Upper lobe of right lung (tissue), 1 donor: ENCODE measurements around the gene IGLL5. TPM values are rescaled to one million over a fixed set of nuclear protein-coding genes. Genes with fewer than 3 reads are reported as not detected.
"Not testable (repeated sequence)": the region's sequence is repeated elsewhere in the genome, so short reads cannot be mapped to it uniquely, and the experiment has no call there.

Experiments used
- ATAC-seq: fragments of 200-7000 bp; cut with Tn5 transposase; one replicate; pipeline ENCODE4 v1.9.1; 2020; ENCODE audit warnings: mild to moderate bottlenecking, moderate library complexity
- DNase-seq: peaks from one replicate; pipeline ENCODE4 v3.0.0-alpha.2; 2020
- H3K27ac ChIP-seq: fragments of 200-600 bp; one replicate; pipeline ENCODE4 v1.8.0; 2022
- H3K27me3 ChIP-seq: fragments of 200-600 bp; one replicate; pipeline ENCODE4 v1.8.0; 2022; ENCODE audit warnings: mild to moderate bottlenecking
- H3K36me3 ChIP-seq: fragments of 200-600 bp; one replicate; pipeline ENCODE4 v1.8.0; 2022
- H3K4me1 ChIP-seq: fragments of 200-600 bp; one replicate; pipeline ENCODE4 v1.8.0; 2022
- H3K4me3 ChIP-seq: fragments of 200-600 bp; one replicate; pipeline ENCODE4 v1.8.0; 2022; ENCODE audit warnings: mild to moderate bottlenecking
- H3K9me3 ChIP-seq: fragments of 200-600 bp; one replicate; pipeline ENCODE4 v1.8.0; 2022
- CTCF ChIP-seq: fragments of 200-600 bp; IDR thresholded peaks from one replicate; pipeline ENCODE4 v1.8.0; 2022; ENCODE audit warnings: antibody characterized with exemption
- intact Hi-C: fragments of 100-400 bp; cut with DNase I; formaldehyde crosslinking; loops from one replicate; pipeline ENCODE4 v1.11.0; 2022
- total RNA-seq: library from RNA; stranded (reverse); fragmentation: NEBNext Ultra II Directional; extraction: Animal tissue kit (Norgen Biotek cat#: 25700); gene quantifications from one replicate; pipeline ENCODE4 v1.2.1, GENCODE V29; 2021
- donor health status: DM: no; HTN: yes; CAD: no; lungs with severe emphysema.

The IGLL5 gene
- total RNA-seq, 1 donor from 2014 or later: 12.3 TPM

GRCh38 chr22:22895776-22896445, 8.3 kb downstream of the IGLL5 start:
- Histone ChIP-seq H3K9me3 (no peaks in the 10 kb centered on the region), H3K4me3 (no peak overlapping the region), H3K36me3 (no peaks in the 10 kb centered on the region), H3K27ac (no peak overlapping the region), H3K4me1 (no peaks in the 10 kb centered on the region), H3K27me3 (peaks cover 32% of the 10 kb centered on the region)
- no peak for TF ChIP-seq CTCF
- peak; percentile 47 for DNase-seq
- intact Hi-C loops: no loop called here
- no peak for ATAC-seq

- intact Hi-C loops: no loop called here
- no peak for DNase-seq
- TF ChIP-seq CTCF: no peak
These were observed 9.0 kb downstream of the IGLL5 start for GRCh38 chr22:22896601-22897000.

GRCh38 chr22:22897091-22897490, 9.5 kb downstream of the IGLL5 start:
- Histone ChIP-seq H3K9me3 (no peaks in the 10 kb centered on the region), H3K4me1 (no peaks in the 10 kb centered on the region), H3K27ac (no peak overlapping the region), H3K36me3 (no peaks in the 10 kb centered on the region), H3K27me3 (peaks cover 29% of the 10 kb centered on the region), H3K4me3 (no peak overlapping the region)
- DNase-seq: peak; percentile 34
- intact Hi-C loops: no loop called here
- TF ChIP-seq CTCF: no peak
- ATAC-seq: no peak

More at GRCh38 chr22:22896601-22897000, 9.0 kb downstream of the IGLL5 start:
- no peak overlapping the region for H3K4me3 ChIP-seq
- H3K27me3 ChIP-seq: peaks cover 29% of the 10 kb centered on the region
- no peaks in the 10 kb centered on the region for H3K36me3 ChIP-seq
- ATAC-seq: no peak
- no peaks in the 10 kb centered on the region for H3K4me1 ChIP-seq
- H3K9me3 ChIP-seq: no peaks in the 10 kb centered on the region
- no peak overlapping the region for H3K27ac ChIP-seq

- ATAC-seq: no peak
- Histone ChIP-seq H3K4me3 (no peak overlapping the region), H3K27me3 (peaks cover 25% of the 10 kb centered on the region), H3K27ac (no peak overlapping the region), H3K9me3 (no peaks in the 10 kb centered on the region), H3K36me3 (no peaks in the 10 kb centered on the region), H3K4me1 (no peaks in the 10 kb centered on the region)
- DNase-seq: no peak
- no peak for TF ChIP-seq CTCF
- intact Hi-C loops: no loop called here
These were observed 10.3 kb downstream of the IGLL5 start for GRCh38 chr22:22897947-22898346.

GRCh38 chr22:22898411-22898950, 10.9 kb downstream of the IGLL5 start:
- intact Hi-C loops, H3K4me1 ChIP-seq, H3K9me3 ChIP-seq, ATAC-seq, H3K36me3 ChIP-seq, H3K4me3 ChIP-seq, H3K27ac ChIP-seq, DNase-seq: not testable (repeated sequence)
- peaks cover 22% of the 10 kb centered on the region for H3K27me3 ChIP-seq

- H3K36me3 ChIP-seq, H3K9me3 ChIP-seq, H3K4me1 ChIP-seq, H3K4me3 ChIP-seq, intact Hi-C loops, H3K27ac ChIP-seq, ATAC-seq: not testable (repeated sequence)
- peaks cover 12% of the 10 kb centered on the region for H3K27me3 ChIP-seq
- peak; percentile 23 for DNase-seq
These were observed 11.9 kb downstream of the IGLL5 start for GRCh38 chr22:22899342-22900080.

- DNase-seq: peak; percentile 38
- intact Hi-C loops, H3K4me1 ChIP-seq, H3K36me3 ChIP-seq, H3K27ac ChIP-seq, ATAC-seq, H3K27me3 ChIP-seq, H3K4me3 ChIP-seq, H3K9me3 ChIP-seq: not testable (repeated sequence)
These were observed 13.1 kb downstream of the IGLL5 start for GRCh38 chr22:22900527-22901205.
